ENCODE data around the gene STC2. TPM values are rescaled to one million over a fixed set of nuclear protein-coding genes. Genes with fewer than 3 reads are reported as not detected.

STC2 gene
- total RNA-seq, 4 donors from 2014 or later = 3.2 to 29.1 (median 9.9) TPM

DNA sequence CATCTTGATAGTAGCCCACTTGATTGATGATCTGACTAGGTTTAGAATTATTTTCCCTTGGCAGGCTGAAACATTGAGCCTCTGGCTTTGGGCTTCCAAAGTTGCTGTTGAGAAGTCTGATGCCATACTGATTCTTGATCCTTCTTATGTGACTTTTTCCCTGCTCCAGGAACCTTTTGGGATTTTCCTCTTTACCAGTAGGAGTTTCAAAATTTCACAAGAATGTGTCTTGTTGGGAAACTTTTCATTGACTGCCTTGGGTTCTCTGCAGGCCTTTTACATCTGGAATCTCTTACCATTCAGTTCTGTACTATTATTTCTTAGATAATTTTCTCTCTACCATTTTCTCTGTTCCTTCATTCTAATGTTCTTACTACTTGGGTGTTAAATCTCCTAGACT, 20.0 kb downstream of the STC2 start:
- intact Hi-C loops (cut with DNase I; ENCODE audit: low total_unique reads) = no loop called here
- DNase-seq (ENCODE audit: low spot score in 2 of 2) = no peak
- H3K4me3 ChIP-seq (ENCODE audit: low read depth, poor library complexity, severe bottlenecking) = no peak overlapping the region
- TF ChIP-seq POLR2A (IDR thresholded peaks at IDR 0.05) = no peak
- TF ChIP-seq, protein P1, sequence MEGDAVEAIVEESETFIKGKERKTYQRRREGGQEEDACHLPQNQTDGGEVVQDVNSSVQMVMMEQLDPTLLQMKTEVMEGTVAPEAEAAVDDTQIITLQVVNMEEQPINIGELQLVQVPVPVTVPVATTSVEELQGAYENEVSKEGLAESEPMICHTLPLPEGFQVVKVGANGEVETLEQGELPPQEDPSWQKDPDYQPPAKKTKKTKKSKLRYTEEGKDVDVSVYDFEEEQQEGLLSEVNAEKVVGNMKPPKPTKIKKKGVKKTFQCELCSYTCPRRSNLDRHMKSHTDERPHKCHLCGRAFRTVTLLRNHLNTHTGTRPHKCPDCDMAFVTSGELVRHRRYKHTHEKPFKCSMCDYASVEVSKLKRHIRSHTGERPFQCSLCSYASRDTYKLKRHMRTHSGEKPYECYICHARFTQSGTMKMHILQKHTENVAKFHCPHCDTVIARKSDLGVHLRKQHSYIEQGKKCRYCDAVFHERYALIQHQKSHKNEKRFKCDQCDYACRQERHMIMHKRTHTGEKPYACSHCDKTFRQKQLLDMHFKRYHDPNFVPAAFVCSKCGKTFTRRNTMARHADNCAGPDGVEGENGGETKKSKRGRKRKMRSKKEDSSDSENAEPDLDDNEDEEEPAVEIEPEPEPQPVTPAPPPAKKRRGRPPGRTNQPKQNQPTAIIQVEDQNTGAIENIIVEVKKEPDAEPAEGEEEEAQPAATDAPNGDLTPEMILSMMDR (IDR thresholded peaks at IDR 0.05) = no peak

DNA sequence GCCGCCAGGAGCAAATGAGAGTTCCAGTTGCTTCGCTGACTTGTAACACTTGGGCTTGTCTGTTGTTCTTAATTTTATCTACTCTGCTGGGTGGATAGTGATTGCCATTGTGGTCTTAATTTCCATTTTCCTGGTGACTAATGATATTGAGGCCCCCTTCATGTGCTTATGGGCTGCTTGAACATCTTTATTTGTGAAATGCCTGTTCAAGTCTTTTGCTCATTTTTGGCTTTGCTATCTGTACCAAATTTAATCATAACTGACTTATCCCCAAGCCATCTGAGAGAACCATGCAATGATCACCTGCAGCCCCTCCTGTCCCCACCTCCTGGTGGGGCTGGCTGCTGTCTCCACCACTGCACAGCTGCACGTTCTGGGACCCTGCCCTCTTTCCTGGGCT, 20.5 kb downstream of the STC2 start:
- WGBS, 2 donors = 90 to 99% methylated on average over 3 of the region's 3 CpGs
- intact Hi-C loops (cut with DNase I; ENCODE audit: low total_unique reads) = no loop called here

GRCh38 chr5:173306695-173307094, 21.5 kb downstream of the STC2 start:
- TF ChIP-seq POLR2A (IDR thresholded peaks at IDR 0.05) = no peak
- TF ChIP-seq, protein P1 (IDR thresholded peaks at IDR 0.05) = no peak
- WGBS, 2 donors = 54 to 58% methylated on average over 3 of the region's 3 CpGs
- no peak overlapping the region for H3K4me3 ChIP-seq (ENCODE audit: low read depth, poor library complexity, severe bottlenecking)
- intact Hi-C loops (cut with DNase I; ENCODE audit: low total_unique reads) = no loop called here
- DNase-seq (ENCODE audit: low spot score in 2 of 2) = no peak

More for the DNA sequence above, 20.5 kb downstream of the STC2 start:
- no peak for DNase-seq (ENCODE audit: low spot score in 2 of 2)
- TF ChIP-seq POLR2A (IDR thresholded peaks at IDR 0.05) = no peak
- TF ChIP-seq, protein P1 (IDR thresholded peaks at IDR 0.05) = no peak
- H3K4me3 ChIP-seq (ENCODE audit: low read depth, poor library complexity, severe bottlenecking) = no peak overlapping the region

- intact Hi-C loops (cut with DNase I; ENCODE audit: low total_unique reads) = no loop called here
- TF ChIP-seq, protein P1 (IDR thresholded peaks at IDR 0.05) = no peak
- TF ChIP-seq POLR2A (IDR thresholded peaks at IDR 0.05) = no peak
- no peak for DNase-seq (ENCODE audit: low spot score in 2 of 2)
- no peak overlapping the region for H3K4me3 ChIP-seq (ENCODE audit: low read depth, poor library complexity, severe bottlenecking)
- 87 to 88% methylated on average over 10 of the region's 10 CpGs for WGBS, 2 donors
These were observed 23.6 kb downstream of the STC2 start for GRCh38 chr5:173304591-173304988.

DNA sequence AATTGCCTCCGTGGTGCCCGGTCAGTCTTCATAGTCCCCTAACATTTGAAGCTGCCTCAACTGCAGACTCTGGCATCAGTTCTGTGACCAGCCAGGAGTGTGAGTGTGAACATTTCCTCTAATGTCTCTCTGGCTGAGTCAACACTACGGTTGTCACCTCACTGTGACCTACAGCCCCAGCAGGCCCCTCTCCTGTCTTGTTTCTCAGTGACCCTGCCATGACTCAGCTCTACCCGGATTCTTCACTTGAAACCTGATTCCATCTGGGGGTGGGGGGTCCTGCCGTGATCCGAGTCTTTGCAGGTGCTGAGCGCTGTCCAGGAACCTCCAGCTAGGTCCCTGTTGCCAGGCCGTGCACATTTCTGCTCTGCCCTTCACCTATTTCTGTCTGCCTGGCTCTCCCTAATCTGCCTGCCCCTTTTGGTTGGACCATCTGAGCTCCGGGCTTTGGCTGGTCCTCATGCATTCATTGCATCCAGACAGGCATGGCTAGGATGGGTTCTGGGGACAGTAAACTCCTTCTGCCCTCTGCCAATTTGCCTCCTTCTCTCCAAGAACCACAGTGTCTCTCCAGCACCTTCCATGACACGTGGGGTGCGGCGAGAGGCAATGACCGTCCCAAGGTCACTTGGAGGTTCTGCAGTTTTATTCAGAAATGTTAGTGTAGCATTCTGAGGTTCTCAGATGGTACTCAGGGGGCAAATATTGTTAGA, 24.2 kb downstream of the STC2 start:
- TF ChIP-seq, protein P1 (IDR thresholded peaks at IDR 0.05) = no peak
- TF ChIP-seq POLR2A (IDR thresholded peaks at IDR 0.05) = no peak
- intact Hi-C loops (cut with DNase I; ENCODE audit: low total_unique reads) = no loop called here
- H3K4me3 ChIP-seq (ENCODE audit: low read depth, poor library complexity, severe bottlenecking) = no peak overlapping the region
- no peak for DNase-seq (ENCODE audit: low spot score in 2 of 2)
- WGBS, 2 donors = 86 to 92% methylated on average over 13 of the region's 13 CpGs
